Stimulated activated CD8-positive, alpha-beta memory T cell treated with anti-CD3 and anti-CD28 coated beads, Interleukin-2, amount 100 ng/mL, for 1 hour (primary cell): ENCODE data around the gene ADCY2.

Experiments used
- DNase-seq, 2 donors: peaks; one replicate each; pipeline ENCODE4 v3.0.0-alpha.2; 2020; ENCODE audit warnings: low read depth in 2 of 2

The ADCY2 gene

GRCh38 chr5:7784683-7785380 lies 388.9 kb downstream of the ADCY2 start:
- no peak for DNase-seq

- DNase-seq: no peak
Measured at GRCh38 chr5:7787770-7788169, 391.8 kb downstream of the ADCY2 start.

GRCh38 chr5:7789567-7789966 lies 393.6 kb downstream of the ADCY2 start:
- no peak for DNase-seq

GRCh38 chr5:7793895-7794294 lies 398.0 kb downstream of the ADCY2 start:
- DNase-seq: no peak

- DNase-seq: no peak
Measured at GRCh38 chr5:7794311-7794710, 398.4 kb downstream of the ADCY2 start.

- no peak for DNase-seq
Measured at GRCh38 chr5:7794823-7795222, 398.9 kb downstream of the ADCY2 start.

- DNase-seq: no peak
Measured at GRCh38 chr5:7795306-7795705, 399.4 kb downstream of the ADCY2 start.

GRCh38 chr5:7801891-7802614 lies 406.1 kb downstream of the ADCY2 start:
- no peak for DNase-seq

- DNase-seq: no peak
Measured at GRCh38 chr5:7802855-7803254, 406.9 kb downstream of the ADCY2 start.

- no peak for DNase-seq
Measured at GRCh38 chr5:7803937-7804336, 408.0 kb downstream of the ADCY2 start.

- DNase-seq: no peak
Measured at GRCh38 chr5:7805379-7805778, 409.4 kb downstream of the ADCY2 start.

GRCh38 chr5:7808998-7809397 lies 413.1 kb downstream of the ADCY2 start:
- DNase-seq: no peak

GRCh38 chr5:7811715-7812114 lies 415.8 kb downstream of the ADCY2 start:
- no peak for DNase-seq

GRCh38 chr5:7813007-7813406 lies 417.1 kb downstream of the ADCY2 start:
- DNase-seq: no peak

- no peak for DNase-seq
Measured at GRCh38 chr5:7813576-7813975, 417.6 kb downstream of the ADCY2 start.

- no peak for DNase-seq
Measured at GRCh38 chr5:7814816-7815215, 418.9 kb downstream of the ADCY2 start.

GRCh38 chr5:7815892-7816534 lies 420.1 kb downstream of the ADCY2 start:
- DNase-seq: peak; percentile 16 to 30

GRCh38 chr5:7816535-7816901 lies 420.6 kb downstream of the ADCY2 start:
- no peak for DNase-seq

- no peak for DNase-seq
Measured at GRCh38 chr5:7822449-7822848, 426.5 kb downstream of the ADCY2 start.

GRCh38 chr5:7823594-7823993 lies 427.7 kb downstream of the ADCY2 start:
- no peak for DNase-seq

GRCh38 chr5:7824995-7825394 lies 429.1 kb downstream of the ADCY2 start:
- DNase-seq: no peak

- DNase-seq: no peak
Measured at GRCh38 chr5:7825630-7826029, 429.7 kb downstream of the ADCY2 start.

- DNase-seq: no peak
Measured at GRCh38 chr5:7827610-7828009, 431.7 kb downstream of the ADCY2 start.
